OCI-LY7 (cell line): ENCODE measurements around the gene CHRM5. TPM values are rescaled to one million over a fixed set of nuclear protein-coding genes. Genes with fewer than 3 reads are reported as not detected.

Experiments used
- BruUV-seq: library from RNA; stranded (reverse); fragments of 400-500 nt; replicated peaks from 2 replicates; lab custom pipeline; 2021; lab: Mats Ljungman, UMichigan
- CTCF ChIA-PET: fragments of 300-600 bp; sonication (Branson Sonifier 250); formaldehyde crosslinking; loops from one replicate; lab custom pipeline; 2022; ENCODE audit warnings: antibody characterized with exemption; ENCODE audit not compliant: unreplicated experiment; lab: Charles Lee
- POLR2A ChIA-PET: fragments of 300-600 bp; sonication (Branson Sonifier 250); formaldehyde crosslinking; loops from one replicate; lab custom pipeline; 2022; ENCODE audit warnings: antibody characterized with exemption; lab: Charles Lee
- DNase-seq: peaks from one replicate; pipeline ENCODE4 v3.0.0-alpha.2; 2015; ENCODE audit warnings: low spot score
- H2AFZ ChIP-seq: fragments of 200-600 bp; sonication (generic), shearing (Covaris generic); 2 replicates; pipeline ENCODE4 v1.6.1; 2014; ENCODE audit warnings: mild to moderate bottlenecking, antibody characterized with exemption, low read length, moderate library complexity
- H3K27ac ChIP-seq: fragments of 200-600 bp; sonication (generic); 2 replicates; pipeline ENCODE4 v1.5.1; 2014; ENCODE audit warnings: mixed run types, low read depth, mild to moderate bottlenecking, moderate library complexity, low read length, inconsistent platforms; ENCODE audit not compliant: poor library complexity, severe bottlenecking
- H3K36me3 ChIP-seq: fragments of 200-600 bp; sonication (generic); 2 replicates; pipeline ENCODE4 v1.6.1; 2014; ENCODE audit warnings: mild to moderate bottlenecking, antibody characterized with exemption, low read length, moderate library complexity, mixed read lengths; ENCODE audit not compliant: insufficient read depth
- H3K4me1 ChIP-seq: fragments of 200-600 bp; sonication (generic); 2 replicates; pipeline ENCODE4 v1.5.1; 2014; ENCODE audit warnings: mild to moderate bottlenecking, low read length; ENCODE audit not compliant: insufficient read depth, poor library complexity, severe bottlenecking
- H3K4me2 ChIP-seq: fragments of 200-600 bp; sonication (generic); 2 replicates; pipeline ENCODE4 v1.6.1; 2014; ENCODE audit warnings: mild to moderate bottlenecking, low read length
- H3K4me3 ChIP-seq: fragments of 200-600 bp; sonication (generic); 2 replicates; pipeline ENCODE4 v1.5.1; 2014; ENCODE audit warnings: mild to moderate bottlenecking, low read depth, low read length; ENCODE audit not compliant: poor library complexity, severe bottlenecking
- H3K79me2 ChIP-seq: fragments of 200-600 bp; sonication (generic); 2 replicates; pipeline ENCODE4 v1.6.1; 2016; ENCODE audit warnings: low read depth, mild to moderate bottlenecking, low read length, moderate library complexity, mixed read lengths; ENCODE audit not compliant: insufficient read depth
- H3K9me2 ChIP-seq: fragments of 200-600 bp; sonication (generic); 2 replicates; pipeline ENCODE4 v1.6.1; 2016; ENCODE audit warnings: mild to moderate bottlenecking, low read length, mixed read lengths; ENCODE audit not compliant: insufficient read depth
- H3K9me3 ChIP-seq: fragments of 200-600 bp; sonication (generic); 2 replicates; pipeline ENCODE4 v1.6.1; 2014; ENCODE audit warnings: mild to moderate bottlenecking, mixed run types, low read length, mixed read lengths
- H4K20me1 ChIP-seq: fragments of 200-600 bp; sonication (generic); 2 replicates; pipeline ENCODE4 v1.6.1; 2014; ENCODE audit warnings: mild to moderate bottlenecking, antibody characterized with exemption, low read length, moderate library complexity, mixed read lengths; ENCODE audit not compliant: insufficient read depth
- EZH2phosphoT487 ChIP-seq: fragments of 200-600 bp; sonication (generic); IDR thresholded peaks from 2 replicates; pipeline ENCODE4 v1.6.1; 2018; ENCODE audit warnings: low read depth, borderline replicate concordance, mild to moderate bottlenecking, mixed run types, antibody characterized with exemption, low read length, moderate library complexity, mixed read lengths
- intact Hi-C: fragments of 100-400 bp; cut with micrococcal nuclease; formaldehyde crosslinking; loops from one replicate; pipeline ENCODE4 v1.10.0; 2022; ENCODE audit not compliant: unreplicated experiment
- total RNA-seq, 2 experiments: library from RNA; depleted of rRNA in 1 of 2; stranded (reverse); fragments of >200 nt in 1 of 2; shearing (Covaris generic) in 1 of 2; gene quantifications; 2 replicates each; pipeline ENCODE4 v1.2.3, GENCODE V29; 2014 to 2022
- TF ChIP-seq, protein P1 (sequence below): fragments of 200-600 bp; sonication (generic); conservative IDR thresholded peaks from 2 replicates; pipeline ENCODE4 v1.5.1; 2014; ENCODE audit warnings: mild to moderate bottlenecking, antibody characterized with exemption, low read length, moderate library complexity, mixed read lengths

The CHRM5 gene
- total RNA-seq, 2 experiments from 2014 or later = not detected

DNA sequence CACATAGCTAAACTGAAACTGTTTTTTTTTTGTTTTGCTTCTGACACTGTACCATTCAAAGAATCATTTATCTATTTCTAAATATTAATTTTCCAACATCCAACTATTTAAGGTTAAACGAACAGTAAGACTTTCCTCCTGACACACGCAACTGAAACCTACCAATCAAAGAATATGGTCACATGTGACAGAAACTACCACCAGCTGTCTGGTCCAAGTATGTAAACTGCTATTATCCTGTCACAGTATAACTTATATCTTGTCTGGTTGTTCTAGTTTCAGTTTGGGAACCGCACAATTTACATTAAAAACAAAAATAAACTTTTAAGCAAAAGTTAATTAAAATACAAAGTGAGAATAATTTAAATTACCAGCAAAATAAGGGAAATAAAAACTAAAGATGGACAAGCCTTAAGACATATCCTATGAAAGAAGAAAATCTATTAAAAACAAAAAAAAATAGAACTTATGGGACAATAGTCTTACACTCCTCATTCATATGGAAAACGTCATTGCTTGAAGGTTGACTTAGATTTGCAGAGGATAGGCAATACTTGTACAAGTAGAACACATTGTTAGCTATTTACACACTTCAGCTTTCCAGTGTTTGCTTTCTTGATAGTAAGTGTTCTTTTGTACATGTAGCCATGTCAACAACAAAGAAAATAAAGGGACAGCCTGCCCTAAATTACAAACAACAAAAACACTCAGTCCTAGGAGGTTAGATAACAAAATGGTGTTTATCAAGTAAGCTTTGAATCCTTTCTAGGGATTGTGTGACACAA, 26.8 kb upstream of the CHRM5 start:
- Histone ChIP-seq H2AFZ (no peak overlapping the region), H3K36me3 (no peaks in the 10 kb centered on the region), H3K4me1 (no peaks in the 10 kb centered on the region), H3K4me2 (no peak overlapping the region), H3K27ac (no peak overlapping the region), H3K9me3 (no peaks in the 10 kb centered on the region), H3K9me2 (no peaks in the 10 kb centered on the region), H3K79me2 (no peaks in the 10 kb centered on the region), H3K4me3 (no peak overlapping the region), H4K20me1 (no peaks in the 10 kb centered on the region)
- DNase-seq = no peak
- intact Hi-C loops = no loop called here
- ChIA-PET POLR2A (interaction anchor here (0.5 to 0.7 kb wide), 2 partner anchors 273 to 663 kb away, joined by 3 read pairs; no protein-coding TSS in a partner anchor), CTCF (no interaction called here)
- no peak for TF ChIP-seq EZH2phosphoT487
- TF ChIP-seq, protein P1, sequence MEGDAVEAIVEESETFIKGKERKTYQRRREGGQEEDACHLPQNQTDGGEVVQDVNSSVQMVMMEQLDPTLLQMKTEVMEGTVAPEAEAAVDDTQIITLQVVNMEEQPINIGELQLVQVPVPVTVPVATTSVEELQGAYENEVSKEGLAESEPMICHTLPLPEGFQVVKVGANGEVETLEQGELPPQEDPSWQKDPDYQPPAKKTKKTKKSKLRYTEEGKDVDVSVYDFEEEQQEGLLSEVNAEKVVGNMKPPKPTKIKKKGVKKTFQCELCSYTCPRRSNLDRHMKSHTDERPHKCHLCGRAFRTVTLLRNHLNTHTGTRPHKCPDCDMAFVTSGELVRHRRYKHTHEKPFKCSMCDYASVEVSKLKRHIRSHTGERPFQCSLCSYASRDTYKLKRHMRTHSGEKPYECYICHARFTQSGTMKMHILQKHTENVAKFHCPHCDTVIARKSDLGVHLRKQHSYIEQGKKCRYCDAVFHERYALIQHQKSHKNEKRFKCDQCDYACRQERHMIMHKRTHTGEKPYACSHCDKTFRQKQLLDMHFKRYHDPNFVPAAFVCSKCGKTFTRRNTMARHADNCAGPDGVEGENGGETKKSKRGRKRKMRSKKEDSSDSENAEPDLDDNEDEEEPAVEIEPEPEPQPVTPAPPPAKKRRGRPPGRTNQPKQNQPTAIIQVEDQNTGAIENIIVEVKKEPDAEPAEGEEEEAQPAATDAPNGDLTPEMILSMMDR = no peak
- BruUV-seq = no TSS peak

- intact Hi-C loops = no loop called here
- Histone ChIP-seq H3K27ac (no peak overlapping the region), H4K20me1 (no peaks in the 10 kb centered on the region), H2AFZ (no peak overlapping the region), H3K9me2 (no peaks in the 10 kb centered on the region), H3K4me2 (no peak overlapping the region), H3K4me1 (no peaks in the 10 kb centered on the region), H3K9me3 (no peaks in the 10 kb centered on the region), H3K79me2 (no peaks in the 10 kb centered on the region), H3K36me3 (no peaks in the 10 kb centered on the region), H3K4me3 (no peak overlapping the region)
- no peak for DNase-seq
- TF ChIP-seq, protein P1 = no peak
- TF ChIP-seq EZH2phosphoT487 = no peak
- ChIA-PET CTCF (no interaction called here), POLR2A (no interaction called here)
- BruUV-seq = no TSS peak
Observed at GRCh38 chr15:33946152-33946551, 22.1 kb upstream of the CHRM5 start.

DNA sequence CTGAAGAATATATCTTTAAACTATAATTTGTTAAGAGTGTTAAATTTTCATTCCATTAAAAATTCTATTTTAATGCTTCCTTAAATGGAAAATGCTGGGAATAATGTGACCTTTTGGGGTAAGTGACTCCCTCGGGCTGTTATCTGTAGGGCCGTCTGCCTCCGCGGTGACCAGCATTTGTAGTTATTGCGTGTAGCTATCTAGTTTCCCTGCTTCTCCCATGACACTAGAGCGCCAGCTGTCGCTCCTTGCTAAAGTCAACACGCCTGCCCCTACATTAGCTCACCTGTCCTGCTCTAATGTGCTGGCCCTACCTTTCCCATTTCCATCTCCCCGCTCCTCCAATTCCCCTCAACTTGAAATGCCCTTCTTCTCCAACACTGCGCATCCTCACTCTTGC, 12.4 kb upstream of the CHRM5 start:
- TF ChIP-seq, protein P1 = no peak
- TF ChIP-seq EZH2phosphoT487 = no peak
- ChIA-PET POLR2A (interaction anchor here (0.7 kb wide), 1 partner anchor 33 kb away, joined by 3 read pairs; no protein-coding TSS in a partner anchor), CTCF (no interaction called here)
- no peaks in the 10 kb centered on the region for H3K4me1 ChIP-seq
- H3K27ac ChIP-seq = no peak overlapping the region
- intact Hi-C loops = no loop called here
- H3K9me3 ChIP-seq = no peaks in the 10 kb centered on the region
- no peaks in the 10 kb centered on the region for H3K79me2 ChIP-seq
- H3K9me2 ChIP-seq = no peaks in the 10 kb centered on the region
- no peak overlapping the region for H3K4me3 ChIP-seq
- no TSS peak for BruUV-seq
- H3K36me3 ChIP-seq = no peaks in the 10 kb centered on the region
- no peak overlapping the region for H2AFZ ChIP-seq
- H4K20me1 ChIP-seq = no peaks in the 10 kb centered on the region
- DNase-seq = no peak
- H3K4me2 ChIP-seq = no peak overlapping the region
